Upper lobe of left lung (tissue), 6 donors: Measurements from ENCODE around the gene AREL1. TPM values are rescaled to one million over a fixed set of nuclear protein-coding genes. Genes with fewer than 3 reads are reported as not detected.

ENCODE experiments used
- ATAC-seq, 2 donors: fragments of 200-7000 bp; cut with Tn5 transposase; one replicate each; pipeline ENCODE4 v1.9.1; 2022; ENCODE audit warnings: mild to moderate bottlenecking in 2 of 2, moderate library complexity in 2 of 2; ENCODE audit not compliant: low FRiP score in 2 of 2
- DNase-seq, 2 donors: peaks; one replicate each; pipeline ENCODE4 v3.0.0-alpha.2; 2019 to 2020
- H3K27ac ChIP-seq, 4 donors: fragments of 200-600 bp; sonication (generic); one replicate each; pipeline ENCODE4 v1.5.1; 2016 to 2019
- H3K27me3 ChIP-seq, 4 donors: fragments of 200-600 bp; sonication (generic); one replicate each; pipeline ENCODE4 v1.5.1; 2017 to 2019
- H3K36me3 ChIP-seq, 4 donors: fragments of 200-600 bp; sonication (generic); one replicate each; pipeline ENCODE4 v1.5.1; 2016 to 2019
- H3K4me1 ChIP-seq, 4 donors: fragments of 200-600 bp; sonication (generic); one replicate each; pipeline ENCODE4 v1.5.1; 2018 to 2019
- H3K4me3 ChIP-seq, 4 donors: fragments of 200-600 bp; sonication (generic); one replicate each; pipeline ENCODE4 v1.5.1; 2017 to 2019; ENCODE audit warnings: mild to moderate bottlenecking in 2 of 4, moderate library complexity in 1 of 4
- H3K9me3 ChIP-seq, 4 donors: fragments of 200-600 bp; sonication (generic); one replicate each; pipeline ENCODE4 v1.5.1; 2018 to 2019
- CTCF ChIP-seq, 6 experiments: fragments of 450-650 bp in 4 of 6; fragments of 200-600 bp in 2 of 6; sonication (generic) in 2 of 6; IDR thresholded peaks; one replicate each; pipeline ENCODE4 v1.5.1; 2016 to 2019; ENCODE audit warnings: antibody characterized with exemption in 6 of 6
- EP300 ChIP-seq, 4 donors: sonication (generic); formaldehyde crosslinking; IDR thresholded peaks; one replicate each; pipeline ENCODE4 v1.5.1; 2017; ENCODE audit warnings: antibody characterized with exemption in 4 of 4, control low read depth in 2 of 4
- POLR2A ChIP-seq, 4 donors: fragments of 450-650 bp; IDR thresholded peaks; one replicate each; pipeline ENCODE4 v1.5.1; 2016 to 2017; ENCODE audit warnings: antibody characterized with exemption in 4 of 4, mild to moderate bottlenecking in 2 of 4
- POLR2AphosphoS5 ChIP-seq, 2 donors: sonication (generic); formaldehyde crosslinking; IDR thresholded peaks; one replicate each; pipeline ENCODE4 v1.5.1; 2017; ENCODE audit warnings: antibody characterized with exemption in 2 of 2
- WGBS, 2 donors: methylation state at CpG; one replicate each; pipeline ENCODE4 v1.1.5; 2017 to 2018; 5-methylcytosine and 5-hydroxymethylcytosine counted together
- small RNA-seq, 4 donors: library from RNA; depleted of rRNA; stranded (forward); fragments of <200 nt; gene quantifications; one replicate each; pipeline ENCODE3, GENCODE V24; 2016
- total RNA-seq, 6 donors: library from RNA; depleted of rRNA in 4 of 6; stranded (reverse); fragments of >200 nt in 4 of 6; gene quantifications; one replicate each; pipeline versions ENCODE4 v1.1.0 to v1.2.1, GENCODE V29; 2016 to 2021
- donor health status: DM: no; HTN: no; CAD: no; lungs with moderate emphysema.
- donor health status: DM: no; HTN: yes; CAD: no; lungs with severe emphysema.

Gene AREL1
- total RNA-seq, 6 donors from 2014 or later = 13.5 to 44.0 (median 28.9) TPM

GRCh38 chr14:74613211-74613914 lies 99.5 kb downstream of the AREL1 start:
- Histone ChIP-seq H3K36me3 (no peaks in the 10 kb centered on the region), H3K27me3 (peaks cover 0 to 19% (median 5%) of the 10 kb centered on the region in 4 donors), H3K9me3 (no peaks in the 10 kb centered on the region), H3K4me3 (no peak overlapping the region), H3K27ac (no peak overlapping the region), H3K4me1 (peaks cover 31 to 57% (median 44%) of the 10 kb centered on the region in 4 donors)
- ATAC-seq = no peak
- no peak for DNase-seq
- 67 to 82% methylated on average over 13 to 16 of the region's 16 CpGs for WGBS, 2 donors
- TF ChIP-seq CTCF (IDR thresholded peaks at IDR 0.05) = no peak
- TF ChIP-seq EP300 (IDR thresholded peaks at IDR 0.05) = no peak
- no peak for TF ChIP-seq POLR2A (IDR thresholded peaks at IDR 0.05)
- TF ChIP-seq POLR2AphosphoS5 (IDR thresholded peaks at IDR 0.05) = no peak

GRCh38 chr14:74612350-74613021 lies 100.4 kb downstream of the AREL1 start:
- Histone ChIP-seq H3K4me1 (peaks cover 24 to 48% (median 37%) of the 10 kb centered on the region in 4 donors), H3K27ac (peak overlapping the region in 3 of 4 donors; percentile 40 to 56 (median 52)), H3K4me3 (peak overlapping the region; percentile 31 to 89 (median 58)), H3K36me3 (no peaks in the 10 kb centered on the region), H3K27me3 (peaks cover 0 to 19% (median 5%) of the 10 kb centered on the region in 4 donors), H3K9me3 (no peaks in the 10 kb centered on the region)
- peak in 1 of 4 donors; percentile 19 for TF ChIP-seq POLR2A (IDR thresholded peaks at IDR 0.05)
- no peak for TF ChIP-seq POLR2AphosphoS5 (IDR thresholded peaks at IDR 0.05)
- peak; percentile 89 to 99 (median 97) for TF ChIP-seq CTCF (IDR thresholded peaks at IDR 0.05)
- ATAC-seq = peak; percentile 86 to 91
- DNase-seq = peak; percentile 84 to 98
- WGBS, 2 donors = 6 to 21% methylated on average over 16 to 59 of the region's 69 CpGs

- peak in 1 of 2 donors; percentile 49 for ATAC-seq
- 0% methylated on average over 51 of the region's 70 CpGs; no CpG with 5 or more reads in 1 of the 2 donors for WGBS, 2 donors
- H3K9me3 ChIP-seq = no peaks in the 10 kb centered on the region
- H3K36me3 ChIP-seq = no peaks in the 10 kb centered on the region
- H3K4me3 ChIP-seq = peak within 1 kb of the TSS; percentile 31 to 89 (median 58)
- DNase-seq = peak in 1 of 2 donors; percentile 90
- H3K27me3 ChIP-seq = peaks cover 0 to 19% (median 5%) of the 10 kb centered on the region in 4 donors
- no peak for TF ChIP-seq CTCF (IDR thresholded peaks at IDR 0.05)
- TF ChIP-seq POLR2AphosphoS5 (IDR thresholded peaks at IDR 0.05) = no peak
- no peak for TF ChIP-seq EP300 (IDR thresholded peaks at IDR 0.05)
- no peak for TF ChIP-seq POLR2A (IDR thresholded peaks at IDR 0.05)
- H3K27ac ChIP-seq = peak within 1 kb of the TSS; percentile 40 to 56 (median 48)
- peaks cover 23 to 41% (median 30%) of the 10 kb centered on the region in 4 donors for H3K4me1 ChIP-seq
Measured at GRCh38 chr14:74611650-74612349, 101.1 kb downstream of the AREL1 start, which contains the start of gene LTBP2. LTBP2 (minus strand) TSS chr14:74612237; CDS start chr14:74611944, 293 bp downstream.

Small RNA genes within 50 kb of the gene (small RNA-seq; reads per million reads assigned to genes)
- gene RF00409 = 0 reads per million in 4 donors

Other genes with a start within 250 kb of the AREL1 start
- gene NPC2, start 219.8 kb downstream of the AREL1 start, total RNA-seq = 1,000 to 10,000 TPM in 1 of 6 donors, 100 to 1,000 TPM in 5; 351 to 1,281 (median 524) TPM
- gene ISCA2, start 219.3 kb downstream of the AREL1 start, total RNA-seq = 10 to 100 TPM; 11.8 to 29.0 (median 22.6) TPM
- 100 to 1,000 TPM in 2 of 6 donors, 10 to 100 TPM in 4; 19.7 to 136 (median 77.6) TPM for gene LTBP2, start 100.8 kb downstream of the AREL1 start, total RNA-seq
- 10 to 100 TPM; 11.5 to 40.4 (median 30.0) TPM for gene FCF1, start 64 bp upstream of the AREL1 start, total RNA-seq
- 10 to 100 TPM; 38.8 to 85.9 (median 45.6) TPM for gene YLPM1, start 50.2 kb upstream of the AREL1 start, total RNA-seq
- under 1 TPM in 2 of 6 donors, not detected in 4; 0.07 to 0.11 TPM for gene PROX2, start 163.1 kb upstream of the AREL1 start, total RNA-seq
- 10 to 100 TPM; 81.0 to 95.3 (median 83.1) TPM for gene DLST, start 168.8 kb upstream of the AREL1 start, total RNA-seq
- 10 to 100 TPM in 2 of 6 donors, 1 to 10 TPM in 4; 3.4 to 29.3 (median 7.3) TPM for gene RPS6KL1, start 210.2 kb upstream of the AREL1 start, total RNA-seq
- 10 to 100 TPM in 2 of 6 donors, 1 to 10 TPM in 3, under 1 TPM in 1; 0.89 to 21.3 (median 5.0) TPM for gene PGF, start 242.5 kb upstream of the AREL1 start, total RNA-seq